Measurements from ENCODE around the gene RCVRN.

Gene RCVRN

DNA sequence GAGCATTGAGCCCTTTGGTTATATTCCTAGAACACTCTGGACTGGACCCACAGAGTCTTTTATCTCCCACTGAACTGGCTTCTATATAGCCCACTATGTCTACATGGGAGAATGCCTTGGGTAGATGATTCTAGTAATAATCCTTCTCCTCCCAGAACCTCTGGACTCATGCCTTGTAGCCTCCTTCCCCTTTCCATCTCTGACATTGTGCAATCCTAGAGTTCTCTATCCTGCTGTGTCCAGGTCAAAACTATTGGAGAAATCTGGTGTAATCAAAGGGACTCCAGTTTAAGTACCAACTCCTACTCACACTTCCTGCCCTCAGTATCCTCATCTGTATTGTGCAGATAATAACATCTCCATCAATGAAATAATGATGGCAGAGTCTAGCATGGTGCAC is 9.1 kb downstream of the RCVRN start:
- no peak for DNase-seq

DNA sequence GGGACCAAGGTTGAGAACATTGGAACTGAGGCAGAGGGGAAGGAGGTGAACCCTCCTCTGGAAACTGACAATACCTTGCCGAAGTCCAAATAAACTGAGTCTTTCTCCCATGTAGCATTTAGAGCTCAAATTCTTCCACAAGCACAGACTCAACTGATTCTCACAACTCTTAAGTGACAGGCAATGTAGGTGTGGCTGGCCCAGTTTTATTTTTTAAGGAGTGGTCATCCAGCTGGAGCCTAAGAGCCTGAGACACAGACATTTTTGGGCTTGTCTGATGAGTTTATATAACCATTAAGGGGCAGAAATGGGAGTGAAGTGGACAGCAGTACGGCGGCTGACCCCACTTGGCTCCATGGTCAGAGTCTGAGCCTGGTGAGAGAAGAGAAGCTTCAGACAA is 10.8 kb downstream of the RCVRN start:
- DNase-seq, result no peak

DNA sequence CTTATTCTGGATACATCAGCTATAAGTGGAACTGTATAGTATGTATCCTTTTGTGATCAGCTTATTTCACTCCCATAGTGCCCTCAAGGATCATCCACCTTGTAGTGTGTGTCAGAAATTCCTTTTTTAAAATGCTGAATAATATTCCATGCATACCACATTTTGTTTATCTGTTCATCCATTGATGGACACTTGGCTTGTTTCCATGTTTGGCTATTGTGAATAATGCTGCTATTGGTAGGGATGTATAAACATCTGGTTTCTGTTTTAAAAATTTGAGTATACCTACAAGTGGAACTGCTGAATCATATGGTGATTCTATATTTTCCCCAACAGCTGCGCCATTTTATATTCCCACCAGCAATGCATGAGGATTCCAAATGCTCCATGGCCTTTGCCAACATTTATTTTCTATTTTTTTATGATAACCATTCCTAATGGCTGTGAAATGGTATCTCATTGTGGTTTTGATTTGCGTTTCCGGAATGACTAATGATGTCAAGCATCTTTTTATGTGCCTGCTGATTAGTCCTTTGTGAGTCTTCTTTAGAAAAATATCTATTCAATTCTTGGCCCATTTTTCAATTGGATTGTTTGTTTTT is 11.6 kb downstream of the RCVRN start:
- no peak for DNase-seq

GRCh38 chr17:9890124-9890523 is 14.9 kb downstream of the RCVRN start:
- DNase-seq, result peak; percentile 35

DNA sequence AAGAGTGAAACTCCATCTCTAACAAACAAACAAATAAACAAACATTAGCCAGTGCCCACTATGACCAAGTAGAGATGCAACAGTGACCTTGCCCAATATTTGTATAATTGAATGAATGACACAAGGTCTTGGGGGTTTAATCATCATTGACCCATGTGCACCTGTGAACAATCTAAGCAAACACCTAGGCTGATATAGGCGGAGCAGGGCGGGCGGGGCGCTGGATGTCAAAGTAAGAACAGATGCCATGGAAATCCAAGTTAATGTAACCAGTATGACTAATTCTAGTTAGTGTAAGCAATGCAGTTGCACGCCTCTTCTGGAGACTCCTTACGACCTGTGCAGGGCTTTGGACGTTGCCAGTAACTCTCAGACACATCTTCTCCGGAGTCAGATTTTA is 17.6 kb downstream of the RCVRN start:
- no peak for DNase-seq

DNA sequence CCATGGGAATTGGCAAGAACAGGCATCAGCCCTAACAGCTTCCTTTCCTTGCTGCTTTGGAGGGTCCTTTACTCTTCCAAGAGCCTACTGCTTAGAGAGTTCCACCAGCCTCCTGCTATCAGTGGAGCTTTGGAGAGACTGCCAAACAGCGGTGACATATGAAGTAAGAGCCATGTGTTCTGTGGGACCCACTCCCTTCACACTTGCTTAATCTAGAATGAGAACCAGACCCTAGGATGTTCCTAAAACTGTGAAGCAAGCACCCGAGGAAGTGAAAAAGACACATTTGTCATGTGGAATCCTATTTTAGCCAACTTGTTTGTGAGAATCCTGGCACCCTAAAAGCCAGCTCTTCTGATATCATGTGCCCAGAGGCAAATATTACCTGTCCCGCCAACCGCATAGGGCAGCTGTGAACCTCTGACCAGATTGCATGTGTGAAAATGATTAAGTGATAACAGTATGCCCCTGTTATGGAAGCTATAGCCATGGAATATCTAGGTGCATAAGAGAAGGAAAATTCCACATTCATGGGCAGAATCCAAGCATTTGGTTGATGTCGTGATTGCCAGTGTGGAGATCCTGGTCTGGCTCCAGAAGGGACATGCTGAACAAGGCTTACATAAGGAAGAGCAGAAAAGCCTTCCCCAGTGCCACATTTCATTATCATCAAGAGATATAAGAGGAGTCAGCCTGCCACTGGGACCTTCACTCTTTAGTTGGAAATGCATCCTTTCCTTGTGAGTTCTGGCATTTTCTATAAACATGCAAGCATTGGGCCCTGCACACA is 18.7 kb downstream of the RCVRN start:
- no peak for DNase-seq

GRCh38 chr17:9883451-9883850 is 21.6 kb downstream of the RCVRN start:
- DNase-seq, result no peak

DNA sequence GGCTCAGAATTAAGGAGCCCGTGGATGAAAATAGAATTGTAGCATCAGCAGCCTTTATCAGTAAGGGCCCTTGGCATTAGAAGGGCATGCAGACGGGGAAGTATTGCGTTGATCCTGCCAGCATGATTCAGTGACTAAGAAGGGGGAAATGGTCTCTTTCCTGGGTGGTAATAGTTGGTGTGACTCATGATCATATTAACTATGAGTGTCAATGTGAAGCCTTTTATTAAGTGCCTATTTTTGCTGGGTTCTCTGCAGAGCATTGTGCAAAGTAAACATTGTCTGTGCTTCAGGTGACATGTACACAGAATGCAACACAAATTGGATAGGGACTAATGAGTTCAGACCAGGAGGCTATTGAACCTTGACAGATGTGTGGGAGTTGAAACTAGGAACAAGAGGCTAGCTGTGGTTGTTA is 24.5 kb downstream of the RCVRN start:
- no peak for DNase-seq

DNA sequence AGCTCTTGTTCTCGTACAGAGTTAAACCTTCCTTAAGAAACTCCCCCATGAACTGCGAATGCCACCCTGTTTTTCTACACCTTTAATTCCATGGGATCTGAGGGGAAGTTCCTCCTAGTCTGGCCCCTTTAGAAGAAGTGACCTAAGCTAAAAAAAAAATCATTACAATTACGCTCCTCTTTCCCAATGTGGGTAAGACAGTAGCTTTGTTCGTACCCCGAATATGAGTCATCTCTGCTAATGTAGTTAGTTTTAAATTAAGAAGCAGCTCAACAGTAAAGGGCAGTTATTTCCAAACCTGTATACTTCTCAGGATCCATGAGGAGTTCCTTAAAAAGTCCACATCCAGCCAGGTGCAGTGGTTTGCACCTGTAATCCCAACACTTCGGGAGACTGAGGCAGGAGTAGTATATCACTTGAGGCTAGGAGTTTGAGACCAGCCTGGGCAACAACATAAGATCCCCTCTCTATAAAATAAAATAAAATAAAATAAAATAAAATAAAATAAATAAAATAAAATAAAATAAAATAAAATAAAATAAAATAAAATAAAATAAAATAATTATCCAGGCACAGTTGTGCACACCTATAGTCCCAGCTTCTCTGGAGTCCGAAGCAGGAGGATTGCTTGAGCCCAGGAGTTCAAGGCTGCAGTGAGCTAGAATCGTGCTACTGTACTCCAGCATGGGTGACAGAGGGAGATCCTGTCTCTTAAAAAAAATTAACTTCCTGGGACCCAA is 26.1 kb downstream of the RCVRN start:
- no peak for DNase-seq

DNA sequence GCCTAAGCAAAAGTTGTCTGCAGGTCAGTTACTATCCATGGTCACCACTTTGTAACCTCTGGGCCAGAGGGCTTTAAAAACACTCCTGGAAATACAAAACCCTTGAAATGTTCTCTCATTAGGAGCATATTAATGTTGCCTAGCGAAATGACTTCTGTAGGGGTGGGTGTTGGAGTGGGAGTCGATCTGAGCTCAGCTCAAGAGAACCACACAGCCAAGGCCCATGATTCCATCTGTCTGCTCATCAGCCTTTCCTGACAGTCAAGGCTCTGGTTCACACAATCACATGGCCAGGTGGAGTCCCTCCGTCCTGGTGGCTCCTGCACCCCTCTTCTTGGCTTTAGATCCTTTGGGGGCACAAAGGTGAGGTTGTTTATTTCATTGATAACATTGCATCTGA is 26.7 kb downstream of the RCVRN start:
- no peak for DNase-seq

GRCh38 chr17:9875441-9875840 is 29.6 kb downstream of the RCVRN start:
- DNase-seq, result no peak

- no peak for DNase-seq
Observed at GRCh38 chr17:9874722-9875121, 30.3 kb downstream of the RCVRN start.

- no peak for DNase-seq
Observed at GRCh38 chr17:9872852-9873251, 32.2 kb downstream of the RCVRN start.

DNA sequence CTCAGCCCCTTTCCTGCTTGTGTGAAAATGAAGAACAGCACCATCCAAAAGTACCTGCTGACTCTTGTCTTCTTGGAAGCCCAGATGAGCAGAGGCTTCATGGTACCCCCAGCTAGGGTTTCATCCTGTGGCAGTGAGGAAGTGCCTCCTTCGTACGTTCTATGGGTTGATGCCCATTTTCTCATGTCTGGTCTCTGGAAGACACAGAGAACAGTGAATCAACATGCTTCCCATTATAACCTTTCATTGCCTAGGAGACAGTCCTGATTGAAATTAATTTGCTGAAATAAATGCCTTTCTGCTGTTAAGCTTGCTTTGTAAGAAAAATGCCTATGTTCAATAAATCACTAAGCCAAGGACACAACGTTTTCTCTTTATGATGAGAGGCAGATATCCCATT is 36.5 kb downstream of the RCVRN start:
- DNase-seq, result no peak

DNA sequence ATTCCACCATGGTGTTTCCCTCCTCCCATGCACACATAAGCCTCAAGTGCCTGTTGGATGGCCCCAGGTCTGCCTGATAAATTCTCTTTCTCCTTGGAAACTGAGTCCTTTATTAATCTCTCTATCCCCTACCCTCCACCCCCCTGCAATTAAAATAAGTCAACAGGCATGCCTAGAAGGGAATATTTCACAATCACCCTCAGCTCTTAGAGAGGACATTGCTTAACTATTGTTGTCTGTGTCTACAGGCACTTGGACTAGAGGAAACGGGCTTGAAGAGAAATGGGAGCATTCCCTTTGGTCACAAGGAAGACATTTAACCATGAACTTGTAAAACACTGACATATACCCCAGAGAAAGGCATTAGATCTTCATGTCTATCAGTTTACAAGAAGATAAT is 39.5 kb downstream of the RCVRN start:
- DNase-seq, result no peak

- no peak for DNase-seq
Observed at GRCh38 chr17:9862949-9863348, 42.1 kb downstream of the RCVRN start.

DNA sequence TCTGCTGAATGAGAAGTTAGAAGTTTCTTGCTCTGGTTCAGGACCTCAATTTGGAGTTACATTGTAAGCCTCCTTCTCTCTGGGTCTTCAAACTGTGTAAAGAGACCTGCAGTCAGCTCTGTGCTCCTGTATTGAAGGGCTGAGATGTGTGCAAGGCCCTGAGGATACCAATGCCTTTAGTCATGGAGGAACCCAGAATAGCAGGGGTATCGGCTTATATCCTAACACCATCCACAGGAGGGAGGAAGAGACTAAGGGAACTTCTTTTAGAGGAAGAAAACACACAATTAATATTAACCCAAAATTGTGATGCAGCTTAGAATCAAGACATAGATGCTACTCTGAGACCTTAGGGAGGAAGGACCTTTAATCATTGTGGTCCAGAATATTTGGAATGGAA is 42.9 kb downstream of the RCVRN start:
- DNase-seq, result no peak

DNA sequence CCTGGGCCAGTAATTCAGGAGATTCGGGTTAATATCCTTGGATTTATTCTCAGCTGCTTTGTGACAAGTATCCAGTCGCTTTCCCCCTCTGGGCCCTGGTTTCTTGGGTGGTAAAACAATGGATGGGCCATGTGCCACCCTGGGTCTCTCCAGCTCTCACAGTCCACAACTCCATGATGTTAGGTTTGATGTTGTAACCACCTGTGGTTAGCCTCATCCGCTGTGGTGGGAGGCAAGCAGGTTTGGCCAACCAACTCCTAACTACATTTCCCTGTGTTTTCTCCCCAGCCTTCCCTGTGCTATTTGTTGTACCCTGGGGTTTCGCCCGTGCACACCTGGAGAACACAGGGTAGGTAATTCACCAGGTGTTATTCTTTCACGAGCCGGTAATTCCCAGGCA is 44.2 kb downstream of the RCVRN start:
- no peak for DNase-seq

DNA sequence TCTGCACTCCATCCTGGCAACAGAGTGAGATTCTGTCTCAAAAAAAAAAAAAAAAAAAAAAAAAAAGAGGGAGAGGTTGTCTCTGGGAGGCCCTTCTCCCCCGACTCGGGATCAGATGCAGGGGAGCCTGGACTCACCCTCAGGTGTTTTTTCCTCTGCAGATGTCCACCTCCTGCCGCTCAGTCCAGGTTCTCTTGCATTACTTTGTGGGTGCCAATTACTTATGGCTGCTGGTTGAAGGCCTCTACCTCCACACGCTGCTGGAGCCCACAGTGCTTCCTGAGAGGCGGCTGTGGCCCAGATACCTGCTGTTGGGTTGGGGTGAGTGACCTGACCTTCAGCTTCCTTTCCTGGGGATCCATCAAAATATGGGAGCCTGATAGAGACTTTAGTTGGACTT is 45.3 kb downstream of the RCVRN start:
- DNase-seq, result no peak

- DNase-seq, result no peak
Observed at GRCh38 chr17:9855036-9855435, 50.0 kb downstream of the RCVRN start.

DNA sequence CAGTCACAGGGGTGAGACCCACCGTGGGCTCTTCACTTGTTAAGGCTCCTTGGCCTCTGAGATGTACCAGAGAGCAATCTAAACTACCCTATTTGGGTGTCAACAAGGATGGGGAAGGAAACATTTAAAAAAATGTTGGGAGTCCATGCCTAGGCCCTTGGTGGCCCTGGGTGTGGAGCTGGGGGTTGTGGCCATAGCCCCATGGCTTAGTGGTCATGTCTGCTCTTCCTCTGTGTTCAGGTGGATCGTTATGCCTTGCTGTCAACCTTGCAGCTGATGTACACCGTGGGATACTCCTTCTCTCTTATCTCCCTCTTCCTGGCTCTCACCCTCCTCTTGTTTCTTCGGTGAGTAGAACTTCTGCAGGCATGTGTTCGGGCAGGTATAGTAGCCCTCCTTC is 50.8 kb downstream of the RCVRN start:
- no peak for DNase-seq

GRCh38 chr17:9850151-9850550 is 54.9 kb downstream of the RCVRN start:
- DNase-seq, result no peak
